Peyer's patch (tissue), 4 donors: ENCODE measurements around the gene WDR75.
A peak's percentile ranks its signal among the peaks of the same experiment; 100 is the strongest.

ENCODE experiments used
- POLR2A ChIP-seq, 2 donors: fragments of 450-650 bp; IDR thresholded peaks; one replicate each; pipeline ENCODE4 v1.5.1; 2017; ENCODE audit warnings: antibody characterized with exemption in 2 of 2, mild to moderate bottlenecking in 2 of 2, moderate library complexity in 2 of 2
- TF ChIP-seq, protein P1 (sequence below), 6 experiments: fragments of 450-650 bp in 4 of 6; fragments of 200-600 bp in 2 of 6; sonication (generic) in 1 of 6; IDR thresholded peaks; one replicate each; pipeline ENCODE4 v1.5.1; 2017 to 2019; ENCODE audit warnings: antibody characterized with exemption in 6 of 6, mild to moderate bottlenecking in 3 of 6, moderate library complexity in 1 of 6

DNA sequence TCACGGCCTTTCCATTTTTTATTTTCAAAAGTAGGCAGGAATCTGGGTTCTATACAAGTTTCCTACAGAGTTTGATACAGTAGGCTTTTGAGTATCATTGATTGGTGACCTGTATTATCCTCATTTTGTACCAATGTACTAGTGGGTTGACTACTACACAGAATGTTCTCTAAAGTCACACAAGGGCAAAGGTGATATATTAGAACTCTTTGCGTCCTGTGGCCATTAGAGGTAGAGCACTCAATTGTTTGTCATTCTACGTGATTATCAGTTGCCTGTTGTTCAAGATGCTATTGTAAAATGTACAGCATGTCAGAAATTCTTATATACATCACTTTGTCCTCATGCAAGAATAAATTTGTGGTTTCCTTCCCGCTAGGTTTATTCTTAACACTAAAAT is 24.8 kb downstream of the WDR75 start:
- no peak for TF ChIP-seq POLR2A (IDR thresholded peaks at IDR 0.05)
- TF ChIP-seq, protein P1, sequence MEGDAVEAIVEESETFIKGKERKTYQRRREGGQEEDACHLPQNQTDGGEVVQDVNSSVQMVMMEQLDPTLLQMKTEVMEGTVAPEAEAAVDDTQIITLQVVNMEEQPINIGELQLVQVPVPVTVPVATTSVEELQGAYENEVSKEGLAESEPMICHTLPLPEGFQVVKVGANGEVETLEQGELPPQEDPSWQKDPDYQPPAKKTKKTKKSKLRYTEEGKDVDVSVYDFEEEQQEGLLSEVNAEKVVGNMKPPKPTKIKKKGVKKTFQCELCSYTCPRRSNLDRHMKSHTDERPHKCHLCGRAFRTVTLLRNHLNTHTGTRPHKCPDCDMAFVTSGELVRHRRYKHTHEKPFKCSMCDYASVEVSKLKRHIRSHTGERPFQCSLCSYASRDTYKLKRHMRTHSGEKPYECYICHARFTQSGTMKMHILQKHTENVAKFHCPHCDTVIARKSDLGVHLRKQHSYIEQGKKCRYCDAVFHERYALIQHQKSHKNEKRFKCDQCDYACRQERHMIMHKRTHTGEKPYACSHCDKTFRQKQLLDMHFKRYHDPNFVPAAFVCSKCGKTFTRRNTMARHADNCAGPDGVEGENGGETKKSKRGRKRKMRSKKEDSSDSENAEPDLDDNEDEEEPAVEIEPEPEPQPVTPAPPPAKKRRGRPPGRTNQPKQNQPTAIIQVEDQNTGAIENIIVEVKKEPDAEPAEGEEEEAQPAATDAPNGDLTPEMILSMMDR (IDR thresholded peaks at IDR 0.05) = peak in 1 of 6 experiments; percentile 23
